SK-N-SH treated with all-trans-retinoic acid at 6 μM for 48 hours (cell line): ENCODE data around the gene USP48.
A peak's percentile ranks its signal among the peaks of the same experiment; 100 is the strongest.

Experiments
- ATAC-seq: fragments of 200-7000 bp; cut with Tn5 transposase; 3 replicates; pipeline ENCODE4 v1.9.1; 2020; ENCODE audit warnings: mild to moderate bottlenecking, moderate library complexity
- ARNTL ChIP-seq: fragments of 450-650 bp; formaldehyde crosslinking; IDR thresholded peaks from 2 replicates; pipeline ENCODE4 v1.5.0; 2020; ENCODE audit warnings: low read depth, mild to moderate bottlenecking, moderate library complexity, borderline replicate concordance
- BACH2 ChIP-seq: fragments of 250-450 bp; sonication (Bioruptor Pico); IDR thresholded peaks from 2 replicates; pipeline ENCODE4 v1.9.0; 2021; ENCODE audit warnings: mild to moderate bottlenecking, borderline replicate concordance
- CREB5 ChIP-seq: fragments of 250-450 bp; sonication (Bioruptor Pico); IDR thresholded peaks from 2 replicates; pipeline ENCODE4 v1.5.1; 2020; ENCODE audit warnings: low read depth, mild to moderate bottlenecking, moderate library complexity
- CSDC2 ChIP-seq: fragments of 250-450 bp; sonication (Bioruptor Pico); IDR thresholded peaks from 2 replicates; pipeline ENCODE4 v1.5.0; 2020; ENCODE audit warnings: mild to moderate bottlenecking, moderate library complexity
- CSRNP3 ChIP-seq: fragments of 250-450 bp; sonication (Bioruptor Pico); IDR thresholded peaks from 2 replicates; pipeline ENCODE4 v1.5.1; 2021; ENCODE audit warnings: mild to moderate bottlenecking, moderate library complexity
- ESRRG ChIP-seq: fragments of 250-450 bp; sonication (Bioruptor Pico); IDR thresholded peaks from 2 replicates; pipeline ENCODE4 v1.6.1; 2021; ENCODE audit warnings: mild to moderate bottlenecking
- GLIS3 ChIP-seq: fragments of 250-450 bp; sonication (Bioruptor Pico); IDR thresholded peaks from 2 replicates; pipeline ENCODE4 v1.5.0; 2020; ENCODE audit warnings: mild to moderate bottlenecking, moderate library complexity
- ISL1 ChIP-seq: fragments of 250-450 bp; sonication (Bioruptor Pico); IDR thresholded peaks from 2 replicates; pipeline ENCODE4 v2.1.2; 2022; ENCODE audit warnings: mild to moderate bottlenecking, moderate library complexity
- OSR1 ChIP-seq: fragments of 250-450 bp; sonication (Bioruptor Pico); IDR thresholded peaks from 2 replicates; pipeline ENCODE4 v1.8.0; 2022; ENCODE audit warnings: moderate library complexity, mild to moderate bottlenecking, inconsistent platforms
- PPARA ChIP-seq: fragments of 250-450 bp; sonication (Bioruptor Pico); IDR thresholded peaks from 2 replicates; pipeline ENCODE4 v1.5.0; 2020; ENCODE audit warnings: mild to moderate bottlenecking, borderline replicate concordance
- SNAI2 ChIP-seq: fragments of 250-450 bp; sonication (Bioruptor Pico); IDR thresholded peaks from 2 replicates; pipeline ENCODE4 v1.5.0; 2020; ENCODE audit warnings: mild to moderate bottlenecking, moderate library complexity
- TCF4 ChIP-seq: fragments of 250-450 bp; sonication (Bioruptor Pico); IDR thresholded peaks from 2 replicates; pipeline ENCODE4 v1.8.0; 2021; ENCODE audit warnings: mild to moderate bottlenecking, moderate library complexity, borderline replicate concordance
- TOX ChIP-seq: fragments of 250-450 bp; sonication (Bioruptor Pico); IDR thresholded peaks from 2 replicates; pipeline ENCODE4 v1.8.0; 2021; ENCODE audit warnings: mild to moderate bottlenecking, moderate library complexity, borderline replicate concordance
- TSHZ2 ChIP-seq: fragments of 250-450 bp; sonication (Bioruptor Pico); IDR thresholded peaks from 2 replicates; pipeline ENCODE4 v1.5.0; 2020; ENCODE audit warnings: mild to moderate bottlenecking, moderate library complexity
- ZC3H10 ChIP-seq: fragments of 250-450 bp; sonication (Bioruptor Pico); IDR thresholded peaks from 2 replicates; pipeline ENCODE4 v1.5.1; 2021; ENCODE audit warnings: mild to moderate bottlenecking, moderate library complexity
- ZFP3 ChIP-seq: fragments of 250-450 bp; sonication (Bioruptor Pico); IDR thresholded peaks from 2 replicates; pipeline ENCODE4 v1.5.0; 2020; ENCODE audit warnings: mild to moderate bottlenecking, moderate library complexity
- ZFP30 ChIP-seq: fragments of 450-650 bp; formaldehyde crosslinking; IDR thresholded peaks from 2 replicates; pipeline ENCODE4 v1.5.0; 2022; ENCODE audit warnings: mild to moderate bottlenecking, moderate library complexity
- ZNF565 ChIP-seq: fragments of 450-650 bp; formaldehyde crosslinking; conservative IDR thresholded peaks from 2 replicates; pipeline ENCODE4 v1.5.0; 2020; ENCODE audit warnings: low read depth, mild to moderate bottlenecking, moderate library complexity
- ZNF70 ChIP-seq: fragments of 450-650 bp; formaldehyde crosslinking; IDR thresholded peaks from 2 replicates; pipeline ENCODE4 v1.5.0; 2020; ENCODE audit warnings: mild to moderate bottlenecking, moderate library complexity
- ZNF8 ChIP-seq: fragments of 450-650 bp; formaldehyde crosslinking; IDR thresholded peaks from 2 replicates; pipeline ENCODE4 v1.5.0; 2020; ENCODE audit warnings: mild to moderate bottlenecking, moderate library complexity
- TF ChIP-seq, protein P1 (sequence below): fragments of 250-450 bp; sonication (Bioruptor Pico); IDR thresholded peaks from 2 replicates; pipeline ENCODE4 v1.8.0; 2021; ENCODE audit warnings: low read depth, mild to moderate bottlenecking, moderate library complexity, borderline replicate concordance

The USP48 gene

DNA sequence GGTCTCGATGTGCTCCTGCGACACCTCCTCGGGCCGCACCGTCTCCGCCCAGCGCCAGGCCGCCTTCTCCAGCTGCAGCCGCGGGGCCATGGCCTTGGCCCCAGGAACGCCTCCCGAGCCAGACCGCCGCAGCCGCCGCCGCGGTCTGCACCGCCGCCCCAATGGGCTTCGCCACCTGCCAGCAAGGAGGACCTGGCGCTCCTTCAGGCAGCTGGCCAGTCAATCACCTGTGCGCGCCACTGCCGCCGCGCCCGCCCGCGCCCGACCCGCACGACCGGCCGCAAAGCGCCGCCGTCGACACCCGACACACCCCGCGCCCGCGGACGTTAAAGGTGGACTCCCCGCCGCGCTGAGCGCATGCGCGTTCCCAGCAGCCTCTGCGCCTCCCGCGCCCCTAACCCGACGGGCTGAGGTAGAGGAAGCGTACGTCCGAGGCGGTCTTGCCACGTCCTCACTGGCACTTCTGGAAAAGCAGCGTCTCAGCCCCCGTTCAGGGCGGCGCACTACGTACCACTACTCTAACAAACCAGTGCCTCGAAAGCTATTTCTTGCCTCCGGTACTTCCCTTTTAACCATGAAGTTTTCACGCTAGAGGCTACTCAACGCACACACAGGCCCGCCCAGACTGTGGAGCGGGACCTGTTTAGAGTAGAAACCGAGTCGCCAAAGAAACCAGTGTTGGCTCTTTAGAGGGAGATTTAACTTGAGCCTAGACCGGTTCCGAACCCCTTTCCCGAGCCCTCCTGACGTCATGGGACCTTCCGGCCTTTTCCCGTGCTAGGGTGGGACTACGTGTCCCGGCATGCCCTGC is at the start of gene USP48:
TSS of gene USP48 (minus strand) at position 282 of the 811 bp plus-strand sequence. CDS start at position 90, 192 bp downstream.
- peak; percentile 92 for ATAC-seq
- 0 out of 2 replicates have a peak, but pooled peaks have one; percentile 25 for TF ChIP-seq ZNF70
- no peak for TF ChIP-seq SNAI2 (CRISPR knock-in tag)
- TF ChIP-seq ZNF565 (CRISPR knock-in tag), result 0 out of 2 replicates have a peak, but pooled peaks have one; percentile 55
- TF ChIP-seq ISL1 (CRISPR knock-in tag), result no peak

DNA sequence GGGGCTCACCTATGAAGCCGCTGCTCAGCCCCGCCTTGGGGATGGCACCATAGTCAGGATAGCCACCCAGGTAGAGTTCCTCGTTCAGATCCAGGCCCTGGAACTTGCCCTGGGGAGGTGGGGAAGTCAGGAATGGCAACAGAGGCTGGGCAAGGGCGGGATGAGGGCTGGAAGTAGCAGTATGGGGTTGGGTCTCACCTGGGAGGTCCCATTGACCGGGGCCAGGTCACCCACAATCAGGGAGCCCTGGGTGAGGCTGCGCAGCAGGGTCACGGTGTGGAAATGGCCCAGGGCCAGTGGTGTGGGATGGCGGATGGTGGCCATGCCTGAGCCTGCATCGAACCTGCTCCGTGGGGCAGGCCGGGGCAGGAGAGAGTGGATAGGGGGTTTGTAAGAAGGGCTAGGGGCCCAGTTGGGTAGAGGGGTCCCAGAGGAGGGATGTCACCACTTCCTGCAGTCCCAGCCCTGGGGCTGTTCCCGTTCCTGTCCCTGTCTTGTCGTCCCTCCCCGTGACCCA is 48.6 kb upstream of the USP48 start:
- ATAC-seq, result no peak
- TF ChIP-seq ZNF8 (CRISPR knock-in tag) (no peak), CSDC2 (CRISPR knock-in tag) (no peak), CSRNP3 (CRISPR knock-in tag) (no peak), ZFP30 (CRISPR knock-in tag) (no peak), TOX (no peak), ZC3H10 (no peak), ARNTL (CRISPR knock-in tag) (no peak), TCF4 (CRISPR knock-in tag) (no peak), PPARA (no peak)

DNA sequence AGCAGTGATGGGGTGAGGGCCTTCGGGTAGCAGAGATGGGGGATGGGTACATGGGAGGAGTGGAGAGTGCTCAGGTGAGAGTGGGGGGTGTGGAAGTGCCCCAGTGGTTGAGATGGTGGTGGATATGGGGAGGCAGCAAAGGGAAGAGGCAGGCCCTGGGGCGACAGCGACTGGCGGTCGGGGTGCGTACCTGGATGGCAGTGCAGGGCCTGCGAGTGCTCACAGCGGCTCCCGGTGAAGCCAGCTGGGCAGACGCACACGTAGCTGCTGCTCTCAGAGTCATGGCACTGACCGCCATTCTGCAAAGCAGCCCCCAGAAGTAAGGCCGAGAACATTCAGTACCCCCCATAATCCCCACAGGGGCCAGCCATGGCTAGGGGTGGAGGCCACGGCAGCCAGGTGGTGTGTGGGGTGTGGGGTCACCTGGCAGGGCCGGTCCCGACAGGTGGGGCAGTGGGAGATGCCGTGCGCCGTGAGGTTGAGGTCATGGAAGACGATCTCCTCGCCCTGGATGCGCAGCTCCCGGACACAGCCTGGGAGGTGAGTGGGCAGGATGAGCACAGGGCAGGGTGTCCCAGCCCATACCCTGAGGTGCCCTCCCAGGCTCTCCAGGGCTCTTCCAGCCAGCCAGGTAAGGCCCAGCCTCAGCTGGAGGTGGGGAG is 48.0 kb upstream of the USP48 start:
- no peak for ATAC-seq
- TF ChIP-seq ISL1 (CRISPR knock-in tag), result no peak
- TF ChIP-seq CSRNP3 (CRISPR knock-in tag), result no peak
- TF ChIP-seq TCF4 (CRISPR knock-in tag), result no peak

- TF ChIP-seq ZNF565 (CRISPR knock-in tag), result no peak
- TF ChIP-seq, all 23 proteins: peak for 0
- ATAC-seq, result no peak
These were observed 46.3 kb upstream of the USP48 start for GRCh38 chr1:21829294-21829693.

DNA sequence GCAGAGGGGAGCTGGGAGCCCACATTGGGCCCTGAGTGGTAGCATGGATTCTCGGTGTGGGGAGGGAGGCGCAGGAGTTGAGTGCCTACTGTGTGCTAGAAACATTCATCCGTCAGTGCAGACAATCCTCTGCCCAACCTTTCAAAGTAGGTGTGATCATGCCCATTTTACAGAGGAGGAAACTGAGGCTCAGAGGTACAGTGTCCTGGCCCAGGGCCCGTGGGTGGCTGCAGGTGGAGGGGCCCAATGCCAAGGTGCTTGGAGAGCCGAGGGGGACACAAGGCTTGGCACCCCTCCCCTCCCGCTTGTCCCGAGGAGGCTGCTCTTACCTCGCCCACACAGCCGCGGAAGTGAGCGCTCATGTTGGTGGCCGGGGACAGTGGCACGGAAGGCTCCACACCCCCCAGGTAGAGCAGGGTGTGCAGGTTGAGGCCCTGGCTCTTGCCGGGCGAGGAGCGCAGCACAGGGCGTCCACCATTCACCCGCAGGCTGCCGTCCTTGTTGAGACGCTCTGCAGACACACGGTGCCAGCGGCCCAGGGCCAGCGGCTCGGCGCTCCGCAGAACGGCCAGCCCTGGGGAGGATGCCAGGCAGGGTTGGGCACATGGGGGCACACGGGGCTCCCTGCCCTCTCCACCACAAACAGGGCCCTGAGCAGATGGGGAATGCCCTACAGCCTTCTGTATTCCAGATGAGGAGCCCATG is 45.7 kb upstream of the USP48 start:
- ATAC-seq, result no peak
- TF ChIP-seq OSR1 (no peak), TSHZ2 (CRISPR knock-in tag) (no peak), ZFP3 (CRISPR knock-in tag) (no peak), ZC3H10 (no peak), ZNF8 (CRISPR knock-in tag) (no peak), CSRNP3 (CRISPR knock-in tag) (no peak), CSDC2 (CRISPR knock-in tag) (no peak), ESRRG (CRISPR knock-in tag) (no peak), CREB5 (CRISPR knock-in tag) (no peak), SNAI2 (CRISPR knock-in tag) (no peak), TCF4 (CRISPR knock-in tag) (no peak), GLIS3 (CRISPR knock-in tag) (no peak), ARNTL (CRISPR knock-in tag) (no peak), BACH2 (CRISPR knock-in tag) (no peak), PPARA (no peak), ISL1 (CRISPR knock-in tag) (no peak)
- TF ChIP-seq, protein P1, sequence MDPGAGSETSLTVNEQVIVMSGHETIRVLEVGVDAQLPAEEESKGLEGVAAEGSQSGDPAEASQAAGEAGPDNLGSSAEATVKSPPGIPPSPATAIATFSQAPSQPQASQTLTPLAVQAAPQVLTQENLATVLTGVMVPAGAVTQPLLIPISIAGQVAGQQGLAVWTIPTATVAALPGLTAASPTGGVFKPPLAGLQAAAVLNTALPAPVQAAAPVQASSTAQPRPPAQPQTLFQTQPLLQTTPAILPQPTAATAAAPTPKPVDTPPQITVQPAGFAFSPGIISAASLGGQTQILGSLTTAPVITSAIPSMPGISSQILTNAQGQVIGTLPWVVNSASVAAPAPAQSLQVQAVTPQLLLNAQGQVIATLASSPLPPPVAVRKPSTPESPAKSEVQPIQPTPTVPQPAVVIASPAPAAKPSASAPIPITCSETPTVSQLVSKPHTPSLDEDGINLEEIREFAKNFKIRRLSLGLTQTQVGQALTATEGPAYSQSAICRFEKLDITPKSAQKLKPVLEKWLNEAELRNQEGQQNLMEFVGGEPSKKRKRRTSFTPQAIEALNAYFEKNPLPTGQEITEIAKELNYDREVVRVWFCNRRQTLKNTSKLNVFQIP (CRISPR knock-in tag), result no peak
